GM23248 (cell line): ENCODE measurements around the gene PARP9. TPM values are rescaled to one million over a fixed set of nuclear protein-coding genes. Genes with fewer than 3 reads are reported as not detected.
"Not testable (repeated sequence)": the region's sequence is repeated elsewhere in the genome, so short reads cannot be mapped to it uniquely, and the experiment has no call there.

ENCODE experiments used
- DNase-seq: peaks from one replicate; pipeline ENCODE4 v3.0.0-alpha.2; 2015
- H2AFZ ChIP-seq: fragments of 200-600 bp; sonication (generic); 2 replicates; pipeline ENCODE4 v1.6.1; 2016; ENCODE audit warnings: antibody characterized with exemption
- H3F3A ChIP-seq: fragments of 200-600 bp; sonication (generic); 2 replicates; pipeline ENCODE4 v1.6.1; 2016; ENCODE audit warnings: mild to moderate bottlenecking, antibody characterized with exemption, mixed run types; ENCODE audit not compliant: insufficient read depth
- H3K27ac ChIP-seq: fragments of 200-600 bp; sonication (generic); 2 replicates; pipeline ENCODE4 v1.5.1; 2016; ENCODE audit warnings: mild to moderate bottlenecking
- H3K27me3 ChIP-seq: fragments of 200-600 bp; sonication (generic); replicated peaks from 2 replicates; pipeline ENCODE4 v1.6.1; 2016; ENCODE audit warnings: mild to moderate bottlenecking; ENCODE audit not compliant: insufficient read depth
- H3K36me3 ChIP-seq: fragments of 200-600 bp; sonication (generic); 2 replicates; pipeline ENCODE4 v1.6.1; 2016; ENCODE audit warnings: low read depth, mild to moderate bottlenecking
- H3K4me1 ChIP-seq: fragments of 200-600 bp; sonication (generic); 2 replicates; pipeline ENCODE4 v1.6.1; 2016; ENCODE audit warnings: mild to moderate bottlenecking; ENCODE audit not compliant: insufficient read depth
- H3K4me2 ChIP-seq: fragments of 200-600 bp; sonication (generic); one replicate; pipeline ENCODE4 v1.6.1; 2016; ENCODE audit warnings: mild to moderate bottlenecking; ENCODE audit not compliant: unreplicated experiment
- H3K4me3 ChIP-seq: fragments of 200-600 bp; sonication (generic); 2 replicates; pipeline ENCODE4 v1.5.1; 2016; ENCODE audit warnings: mild to moderate bottlenecking
- H3K79me2 ChIP-seq: fragments of 200-600 bp; sonication (generic); 2 replicates; pipeline ENCODE4 v1.6.1; 2016; ENCODE audit warnings: mild to moderate bottlenecking; ENCODE audit not compliant: insufficient read depth
- H3K9ac ChIP-seq: fragments of 200-600 bp; sonication (generic); 2 replicates; pipeline ENCODE4 v1.6.1; 2016; ENCODE audit warnings: mild to moderate bottlenecking
- H3K9me2 ChIP-seq: fragments of 200-600 bp; sonication (generic); 2 replicates; pipeline ENCODE4 v1.6.1; 2016; ENCODE audit warnings: mixed run types, mild to moderate bottlenecking, moderate library complexity; ENCODE audit not compliant: insufficient read depth
- H3K9me3 ChIP-seq: fragments of 200-600 bp; sonication (generic); one replicate; pipeline ENCODE4 v1.6.1; 2017; ENCODE audit warnings: low read depth
- H4K20me1 ChIP-seq: fragments of 200-600 bp; sonication (generic); 2 replicates; pipeline ENCODE4 v1.6.0; 2016; ENCODE audit not compliant: insufficient read depth
- EZH2 ChIP-seq: fragments of 200-600 bp; sonication (generic); IDR thresholded peaks from 2 replicates; pipeline ENCODE4 v1.6.1; 2018; ENCODE audit warnings: antibody characterized with exemption, mild to moderate bottlenecking; ENCODE audit not compliant: insufficient read depth, poor library complexity, severe bottlenecking
- EZH2phosphoT487 ChIP-seq: fragments of 200-600 bp; sonication (generic); IDR thresholded peaks from 2 replicates; pipeline ENCODE4 v1.6.1; 2018; ENCODE audit warnings: antibody characterized with exemption, moderate library complexity, mild to moderate bottlenecking, low read depth; ENCODE audit not compliant: insufficient read depth
- WGBS, 2 experiments: methylation state at CpG; one replicate each; pipeline ENCODE4 v1.1.6; 2015 to 2017; ENCODE audit warnings: low lambda C conversion rate in 2 of 2, low coverage in 1 of 2; ENCODE audit errors: missing lambda C conversion rate in 2 of 2; 5-methylcytosine and 5-hydroxymethylcytosine counted together
- in situ Hi-C: fragments of 300-500 bp; cut with MboI; formaldehyde crosslinking; loops from 2 replicates; pipeline ENCODE4 v1.15.0; 2020
- polyA plus RNA-seq: library from polyadenylated mRNA; unstranded; fragments of >200 nt; fragmentation: Nextera tagmentation; extraction: Ambion mirVana; gene quantifications from 2 replicates; pipeline ENCODE4 v1.2.1, GENCODE V29; 2016
- total RNA-seq: library from RNA; depleted of rRNA; stranded (reverse); fragments of >200 nt; shearing (Covaris generic); gene quantifications from 2 replicates; pipeline ENCODE4 v1.2.3, GENCODE V29; 2014

PARP9 gene
- total and polyA plus RNA-seq, 2 experiments from 2014 or later: 13.7 to 16.4 TPM

- Histone ChIP-seq H3K79me2 (peaks cover 9% of the 10 kb centered on the region), H3K9ac (no peak overlapping the region), H3K36me3 (peaks cover 17% of the 10 kb centered on the region), H3K27ac (no peak overlapping the region), H3K9me2 (no peaks in the 10 kb centered on the region), H3K4me3 (no peak overlapping the region), H3K4me1 (peaks cover 16% of the 10 kb centered on the region), H3K27me3 (no peaks in the 10 kb centered on the region), H4K20me1 (no peaks in the 10 kb centered on the region), H3K4me2 (no peak overlapping the region), H3F3A (0 out of 2 replicates have a peak, but pooled peaks cover 8% of the 10 kb centered on the region), H2AFZ (no peak overlapping the region), H3K9me3 (no peaks in the 10 kb centered on the region)
- 88 to 91% methylated on average over 3 of the region's 3 CpGs for WGBS, 2 experiments
- TF ChIP-seq EZH2: no peak
- TF ChIP-seq EZH2phosphoT487: no peak
- in situ Hi-C loops: no loop called here
- no peak for DNase-seq
Observed at GRCh38 chr3:122568755-122569154, 4.7 kb upstream of the PARP9 start.

- H3K4me2 ChIP-seq, H3K27me3 ChIP-seq, H3K9ac ChIP-seq, DNase-seq, H2AFZ ChIP-seq, H4K20me1 ChIP-seq, H3K9me2 ChIP-seq, H3K9me3 ChIP-seq, H3F3A ChIP-seq, H3K4me3 ChIP-seq, H3K79me2 ChIP-seq, in situ Hi-C loops, H3K27ac ChIP-seq: not testable (repeated sequence)
- 98 to 100% methylated on average over 7 of the region's 7 CpGs for WGBS, 2 experiments
- Histone ChIP-seq H3K4me1 (peaks cover 20% of the 10 kb centered on the region), H3K36me3 (peaks cover 17% of the 10 kb centered on the region)
Observed at GRCh38 chr3:122568131-122568530, 4.0 kb upstream of the PARP9 start.

GRCh38 chr3:122563717-122564025 lies 429 bp downstream of the PARP9 start:
- peaks cover 16% of the 10 kb centered on the region for H3K4me1 ChIP-seq
- in situ Hi-C loops: no loop called here
- H3K27ac ChIP-seq: peak overlapping the region; percentile 72
- 7% methylated on average over 5 of the region's 5 CpGs for WGBS, 2 experiments
- DNase-seq: peak; percentile 43
- H3K9ac ChIP-seq: peak overlapping the region; percentile 93
- H3K27me3 ChIP-seq: no peaks in the 10 kb centered on the region
- no peaks in the 10 kb centered on the region for H4K20me1 ChIP-seq
- peak overlapping the region; percentile 91 for H3K4me3 ChIP-seq
- peaks cover 10% of the 10 kb centered on the region; the same call in 1 of the 2 replicates for H3K36me3 ChIP-seq
- H3K9me3 ChIP-seq: no peaks in the 10 kb centered on the region
- peaks cover 9% of the 10 kb centered on the region for H3K79me2 ChIP-seq
- TF ChIP-seq EZH2 (no peak), EZH2phosphoT487 (no peak)
- H3K4me2 ChIP-seq: peak overlapping the region; percentile 84
- no peaks in the 10 kb centered on the region for H3K9me2 ChIP-seq
- H3F3A ChIP-seq: no peaks in the 10 kb centered on the region
- peak overlapping the region; percentile 93 for H2AFZ ChIP-seq

GRCh38 chr3:122562923-122563716 lies 980 bp downstream of the PARP9 start:
- no peaks in the 10 kb centered on the region for H4K20me1 ChIP-seq
- H3K36me3 ChIP-seq: peaks cover 9% of the 10 kb centered on the region; the same call in 1 of the 2 replicates
- H3F3A ChIP-seq: no peaks in the 10 kb centered on the region
- in situ Hi-C loops: no loop called here
- peak; percentile 22 for DNase-seq
- TF ChIP-seq EZH2: no peak
- TF ChIP-seq EZH2phosphoT487: no peak
- H3K27ac ChIP-seq: peak overlapping the region; percentile 72
- peak overlapping the region; percentile 93 for H2AFZ ChIP-seq
- peak overlapping the region; percentile 93 for H3K9ac ChIP-seq
- peaks cover 9% of the 10 kb centered on the region for H3K79me2 ChIP-seq
- H3K4me1 ChIP-seq: peaks cover 16% of the 10 kb centered on the region
- peak overlapping the region; percentile 84 for H3K4me2 ChIP-seq
- peak overlapping the region; percentile 91 for H3K4me3 ChIP-seq
- H3K27me3 ChIP-seq: no peaks in the 10 kb centered on the region
- WGBS, 2 experiments: 20 to 24% methylated on average over 5 of the region's 5 CpGs
- no peaks in the 10 kb centered on the region for H3K9me2 ChIP-seq
- H3K9me3 ChIP-seq: no peaks in the 10 kb centered on the region

GRCh38 chr3:122560680-122561079 lies 3.4 kb downstream of the PARP9 start:
- WGBS, 2 experiments: 71 to 96% methylated on average over 1 of the region's 1 CpG
- H3K9me2 ChIP-seq: no peaks in the 10 kb centered on the region
- no peaks in the 10 kb centered on the region for H3F3A ChIP-seq
- H3K4me2 ChIP-seq: no peak overlapping the region
- H3K27me3 ChIP-seq: no peaks in the 10 kb centered on the region
- H2AFZ ChIP-seq: no peak overlapping the region
- H3K9ac ChIP-seq: no peak overlapping the region
- no peaks in the 10 kb centered on the region for H4K20me1 ChIP-seq
- H3K4me3 ChIP-seq: no peak overlapping the region
- H3K79me2 ChIP-seq: peaks cover 9% of the 10 kb centered on the region
- no peak overlapping the region for H3K27ac ChIP-seq
- peak; percentile 77 for DNase-seq
- H3K36me3 ChIP-seq: no peaks in the 10 kb centered on the region
- TF ChIP-seq EZH2 (no peak), EZH2phosphoT487 (no peak)
- no peaks in the 10 kb centered on the region for H3K9me3 ChIP-seq
- H3K4me1 ChIP-seq: peaks cover 16% of the 10 kb centered on the region
- in situ Hi-C loops: no loop called here
